Left lobe of liver (tissue), 2 donors: Measurements from ENCODE around the gene TMEM39B. TPM values are rescaled to one million over a fixed set of nuclear protein-coding genes. Genes with fewer than 3 reads are reported as not detected.
"Not testable (repeated sequence)": the region's sequence is repeated elsewhere in the genome, so short reads cannot be mapped to it uniquely, and the experiment has no call there.

Experiments used
- ATAC-seq: fragments of 200-7000 bp; cut with Tn5 transposase; one replicate; pipeline ENCODE4 v1.9.1; 2020; ENCODE audit warnings: mild to moderate bottlenecking, moderate library complexity
- DNase-seq: peaks from one replicate; pipeline ENCODE4 v3.0.0-alpha.2; 2020; ENCODE audit warnings: low spot score
- total RNA-seq: library from RNA; stranded (reverse); gene quantifications from one replicate; pipeline ENCODE4 v1.2.1, GENCODE V29; 2021
- donor health status: DM: no; HTN: no; CAD: no; lungs with moderate emphysema.
- donor health status: DM: no; HTN: yes; CAD: no.

The TMEM39B gene
- total RNA-seq, 1 donor from 2014 or later, result 6.0 TPM

DNA sequence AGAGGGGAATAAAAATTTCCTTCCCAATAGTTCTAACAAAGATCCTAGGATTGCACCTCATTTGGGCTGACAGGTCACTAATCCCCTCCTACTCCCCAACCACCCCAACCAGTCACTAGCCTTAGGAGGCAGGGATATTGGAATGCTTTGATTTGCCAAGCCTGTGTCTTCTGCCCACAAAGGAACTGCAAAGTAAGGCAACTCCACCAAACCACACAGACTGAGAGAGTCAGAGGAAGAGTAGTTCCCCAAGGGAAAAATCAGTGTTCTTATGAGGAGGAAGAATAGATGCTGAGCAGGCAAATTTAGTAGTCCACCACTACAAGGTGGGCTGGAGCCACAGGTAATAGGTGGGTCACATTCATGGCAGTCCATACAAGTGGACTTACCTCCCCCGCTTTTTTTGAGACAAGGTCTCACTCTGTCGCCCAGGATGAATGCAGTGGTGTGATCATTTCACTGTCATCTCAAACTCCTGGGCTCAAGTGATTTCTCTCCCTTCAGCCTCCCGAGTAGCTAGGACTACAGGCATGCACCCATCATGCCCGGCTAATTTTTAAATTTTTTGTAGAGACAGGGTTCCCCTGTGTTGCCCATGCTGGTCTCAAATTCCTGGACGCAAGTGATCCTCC, 3.7 kb upstream of the TMEM39B start:
- ATAC-seq (no peak), DNase-seq (no peak)

DNA sequence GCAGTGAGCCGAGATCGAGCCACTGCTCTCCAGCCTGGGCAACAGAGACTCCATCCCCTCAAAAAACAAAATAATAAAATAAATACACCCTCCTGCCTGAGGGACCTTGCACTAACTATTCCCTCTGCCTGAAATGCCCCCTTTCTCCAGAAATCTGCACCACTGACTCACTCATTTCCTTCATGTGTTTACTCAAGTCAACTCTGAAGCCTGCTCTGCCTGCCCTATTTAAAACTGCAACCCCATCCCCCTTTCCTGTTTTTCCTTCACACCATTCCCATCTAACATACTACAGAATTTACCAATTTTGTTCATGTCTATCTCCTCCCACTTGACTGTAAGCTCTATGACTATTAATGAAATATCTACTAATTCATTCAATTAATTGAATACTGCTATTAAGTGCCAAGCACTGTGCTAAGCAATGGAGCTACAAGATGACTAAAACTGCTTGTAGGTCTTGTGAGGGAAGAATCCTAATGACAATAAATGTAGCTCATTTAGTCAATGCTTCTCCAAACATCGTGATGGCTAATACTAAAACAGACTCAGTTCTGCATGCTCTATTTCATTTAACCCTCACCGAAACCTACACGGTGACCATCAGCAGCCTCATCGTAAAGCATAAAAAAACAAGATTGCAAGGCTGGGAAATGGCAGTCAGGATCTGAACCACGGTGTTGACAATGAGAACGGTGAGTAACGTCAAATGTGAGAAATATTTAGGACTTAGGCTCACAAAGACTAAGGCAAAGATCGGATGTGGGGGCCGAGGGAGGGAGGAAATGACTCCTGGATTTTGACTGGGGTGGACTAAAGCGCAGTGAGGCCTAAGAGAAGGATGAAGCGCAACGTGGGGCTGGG, 749 bp upstream of the TMEM39B start:
- DNase-seq (no peak), ATAC-seq (no peak)

DNA sequence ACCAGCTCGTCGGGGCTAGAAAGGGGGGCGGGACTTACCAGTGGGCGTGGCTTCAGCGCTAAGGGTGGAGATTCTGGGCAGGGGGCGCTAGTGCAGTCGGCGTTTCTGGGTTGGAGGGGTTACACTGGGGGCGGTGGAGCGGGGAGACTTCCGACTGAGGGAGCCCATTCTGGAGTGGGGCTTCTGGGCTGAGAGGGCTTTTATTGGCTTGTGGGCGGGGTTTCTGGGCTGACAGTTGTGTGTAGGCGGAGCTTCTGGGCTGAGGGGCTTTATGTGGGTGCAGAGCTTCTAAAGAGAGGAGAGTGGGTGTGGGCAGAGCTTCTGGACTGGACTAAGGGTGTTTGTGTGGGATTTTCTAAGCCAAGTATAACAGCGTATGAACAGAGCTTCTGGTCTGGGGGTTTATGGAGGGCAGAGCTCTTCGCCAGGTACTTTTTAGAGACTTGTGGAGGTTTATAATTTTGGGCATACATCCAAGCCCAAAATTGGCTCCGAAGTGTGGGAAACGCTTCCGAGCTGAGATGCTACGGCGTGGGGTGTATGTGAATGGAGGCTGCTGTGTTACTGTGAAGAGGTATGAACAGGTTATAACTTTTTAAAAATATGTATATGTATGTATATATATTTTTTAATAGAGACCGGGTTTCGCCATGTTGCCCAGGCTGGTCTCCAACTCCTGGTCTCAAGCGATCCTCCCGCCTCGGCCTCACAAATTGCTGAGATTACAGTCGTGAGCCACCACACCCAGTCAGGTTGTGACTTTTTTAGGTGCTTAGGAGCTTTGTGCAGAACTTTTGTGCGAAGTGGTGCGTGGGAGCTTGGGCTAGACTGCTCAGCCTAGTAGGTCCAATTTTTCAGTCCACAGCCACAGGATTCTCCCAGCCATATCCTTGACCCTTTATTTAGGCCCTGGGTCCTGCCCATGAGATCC, 825 bp downstream of the TMEM39B start:
- no peak for ATAC-seq

DNA sequence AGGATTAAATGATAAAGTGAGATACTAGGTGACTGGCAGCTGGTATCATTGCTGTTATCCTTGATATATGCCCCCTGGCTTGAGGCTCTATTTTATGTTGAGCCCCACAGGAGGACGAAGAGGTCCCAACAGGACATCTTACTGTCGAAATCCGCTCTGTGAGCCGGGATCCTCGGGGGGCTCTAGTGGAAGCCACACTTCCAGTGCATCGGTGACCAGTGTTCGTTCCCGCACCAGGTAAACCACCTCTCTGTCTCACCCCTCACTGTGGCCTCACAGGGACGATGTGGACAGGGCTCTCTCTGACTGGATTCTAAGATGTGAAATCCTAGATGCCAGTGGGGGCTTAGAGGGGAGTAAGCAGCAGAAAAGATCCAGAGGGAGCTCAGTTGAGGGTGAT, 2.1 kb downstream of the TMEM39B start:
- no peak for ATAC-seq
- DNase-seq, result no peak

More for the DNA sequence above, 825 bp downstream of the TMEM39B start:
- DNase-seq, result no peak

DNA sequence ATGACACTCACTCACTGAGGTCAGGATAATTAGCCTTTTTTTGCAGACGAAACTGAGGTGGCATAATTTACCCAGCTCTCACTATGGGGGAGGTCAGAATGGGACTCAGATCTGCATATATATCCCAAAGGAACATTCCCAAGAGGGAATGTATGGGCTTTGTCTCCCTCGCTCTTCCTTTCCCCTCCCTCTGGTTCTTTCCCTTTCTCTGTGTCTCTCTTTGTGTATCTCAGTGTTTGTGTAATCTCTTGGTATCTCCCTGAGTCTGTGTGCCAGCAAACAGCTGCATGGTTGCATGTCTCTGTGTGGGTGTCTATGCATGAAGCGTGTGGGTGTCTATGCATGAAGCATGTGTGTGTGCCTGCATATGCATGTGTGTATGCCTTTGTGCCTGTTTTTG, 4.7 kb downstream of the TMEM39B start:
- ATAC-seq, result no peak
- no peak for DNase-seq

DNA sequence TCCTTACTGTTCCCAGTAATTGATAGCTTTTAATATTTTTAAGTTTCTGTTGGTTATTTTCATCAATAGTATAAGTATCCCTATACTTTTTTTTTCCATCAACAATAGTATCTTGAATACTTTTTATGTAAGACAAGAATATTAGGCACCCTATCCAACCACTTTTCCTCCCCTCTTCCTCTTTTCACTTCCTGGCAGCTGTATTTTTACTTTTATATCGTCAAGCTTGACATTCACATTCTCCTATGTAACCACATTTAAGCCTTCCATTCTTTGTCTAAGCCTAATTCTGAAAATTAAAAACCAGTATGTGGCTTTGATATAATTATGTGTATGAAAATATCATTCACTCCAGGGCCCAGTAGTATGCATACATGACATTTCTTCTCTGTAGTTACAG, 9.3 kb downstream of the TMEM39B start:
- no peak for ATAC-seq
- no peak for DNase-seq

DNA sequence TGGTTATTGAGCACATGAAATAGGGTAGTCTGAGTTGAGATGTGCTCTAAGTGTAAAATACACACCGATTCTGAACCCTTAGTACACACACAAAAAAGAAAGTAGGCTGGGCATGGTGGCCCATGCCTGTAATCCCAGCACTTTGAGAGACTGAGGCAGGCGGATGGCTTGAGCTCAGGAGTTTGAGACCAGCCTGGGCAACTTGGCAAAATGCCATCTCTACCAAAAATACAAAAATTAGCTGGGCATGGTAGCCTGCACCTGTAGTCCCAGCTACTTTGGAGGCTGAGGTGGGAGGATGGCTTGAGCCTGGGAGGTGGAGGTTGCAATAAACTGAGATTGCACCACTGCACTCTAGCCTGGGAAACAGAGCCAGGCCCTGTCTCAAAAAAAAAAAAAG, 13.6 kb downstream of the TMEM39B start:
- DNase-seq, ATAC-seq: not testable (repeated sequence)

DNA sequence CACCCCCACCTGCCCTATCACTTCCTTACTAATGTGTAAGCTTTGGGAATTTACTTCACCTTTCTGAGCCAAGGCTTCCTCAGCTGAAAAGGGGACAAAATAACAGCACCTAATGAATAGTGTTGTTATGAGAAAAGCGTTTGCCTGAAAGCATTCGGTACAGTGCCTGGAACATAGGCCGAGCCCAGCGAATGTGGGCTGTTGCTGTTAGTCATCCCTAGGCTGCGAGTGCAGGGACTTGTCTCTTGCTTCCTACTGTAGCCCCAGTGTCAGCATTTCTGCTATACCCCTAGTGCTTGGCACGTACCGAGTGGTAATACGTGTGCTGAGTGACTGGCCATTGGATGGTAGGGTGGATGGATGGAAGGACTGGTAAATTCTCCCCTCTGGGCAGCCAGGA, 18.4 kb downstream of the TMEM39B start:
- ATAC-seq (no peak), DNase-seq (no peak)

DNA sequence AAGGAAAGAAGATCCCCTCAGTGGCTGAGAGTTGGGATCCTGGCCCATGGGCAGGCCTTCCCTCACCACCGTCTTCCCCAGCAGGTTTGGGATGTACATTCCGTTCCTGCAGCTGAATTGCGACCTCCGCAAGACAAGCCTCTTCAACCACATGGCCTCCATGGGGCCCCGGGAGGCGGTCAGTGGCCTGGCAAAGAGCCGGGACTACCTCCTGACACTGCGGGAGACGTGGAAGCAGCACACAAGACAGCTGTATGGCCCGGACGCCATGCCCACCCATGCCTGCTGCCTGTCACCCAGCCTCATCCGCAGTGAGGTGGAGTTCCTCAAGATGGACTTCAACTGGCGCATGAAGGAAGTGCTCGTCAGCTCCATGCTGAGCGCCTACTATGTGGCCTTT, 18.9 kb downstream of the TMEM39B start:
- ATAC-seq (no peak), DNase-seq (no peak)

DNA sequence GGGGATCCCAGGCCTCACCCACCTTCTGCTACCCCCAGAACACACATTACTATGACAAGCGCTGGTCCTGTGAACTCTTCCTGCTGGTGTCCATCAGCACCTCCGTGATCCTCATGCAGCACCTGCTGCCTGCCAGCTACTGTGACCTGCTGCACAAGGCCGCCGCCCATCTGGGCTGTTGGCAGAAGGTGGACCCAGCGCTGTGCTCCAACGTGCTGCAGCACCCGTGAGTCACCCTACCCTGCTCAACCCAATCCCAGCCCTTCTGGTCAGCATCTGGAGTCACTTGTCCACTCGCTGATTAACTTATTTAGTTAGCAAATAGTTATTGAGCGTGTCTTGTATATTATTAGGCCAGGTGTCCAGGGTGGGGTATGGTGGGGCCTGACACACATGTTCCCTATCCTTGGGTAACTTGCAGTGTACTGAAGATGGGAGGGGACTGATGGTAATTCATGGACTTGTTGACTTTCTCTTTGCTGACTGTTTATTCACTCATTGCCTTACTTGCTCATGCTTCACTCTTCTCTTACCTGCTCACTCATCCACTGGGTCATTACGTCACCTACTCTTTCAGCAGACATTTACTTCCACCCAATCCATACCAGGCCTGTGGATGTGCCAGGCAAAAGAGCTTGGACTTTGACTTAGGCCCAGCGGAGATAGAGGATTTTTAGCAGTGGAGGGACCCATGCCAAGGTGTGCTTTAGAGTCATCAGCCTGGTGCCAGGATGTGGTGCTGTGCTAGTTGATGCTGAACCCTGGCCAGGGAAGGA, 22.2 kb downstream of the TMEM39B start:
- peak; percentile 93 for DNase-seq
- ATAC-seq, result peak; percentile 89

DNA sequence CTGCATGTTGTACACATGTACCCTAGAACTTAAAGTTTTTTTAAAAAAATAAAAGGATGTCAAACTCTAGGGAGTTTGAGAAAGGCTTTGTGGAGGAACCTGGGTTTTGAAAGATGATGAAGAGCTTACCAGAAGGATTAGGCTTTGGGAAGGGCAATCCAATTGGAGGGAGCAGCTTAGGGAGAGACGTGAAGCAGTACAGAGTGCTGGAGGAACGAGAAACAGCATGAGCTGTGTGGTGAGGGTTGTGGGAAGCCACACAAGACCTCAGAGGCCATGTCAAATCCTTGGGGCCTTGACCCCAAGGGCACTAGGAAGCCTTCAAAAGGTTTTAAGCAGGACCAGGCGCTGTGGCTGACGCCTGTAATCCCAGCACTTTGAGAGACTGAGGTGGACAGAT, 26.7 kb downstream of the TMEM39B start:
- ATAC-seq (no peak), DNase-seq (no peak)

DNA sequence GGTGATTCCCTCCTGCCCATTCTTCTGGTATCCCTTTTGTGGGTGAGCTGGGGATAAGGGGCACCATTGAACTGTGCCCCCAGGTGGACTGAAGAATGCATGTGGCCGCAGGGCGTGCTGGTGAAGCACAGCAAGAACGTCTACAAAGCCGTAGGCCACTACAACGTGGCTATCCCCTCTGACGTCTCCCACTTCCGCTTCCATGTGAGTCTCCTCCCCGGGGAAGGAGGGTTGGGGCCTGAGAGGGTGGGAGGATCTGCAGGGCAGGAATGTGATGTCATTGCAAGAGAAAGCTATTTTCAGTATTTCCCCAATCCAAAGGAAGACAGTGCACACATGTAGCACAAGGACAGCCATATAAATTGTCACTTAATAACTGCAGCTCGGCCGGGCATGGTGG, 27.6 kb downstream of the TMEM39B start:
- ATAC-seq (no peak), DNase-seq (no peak)

DNA sequence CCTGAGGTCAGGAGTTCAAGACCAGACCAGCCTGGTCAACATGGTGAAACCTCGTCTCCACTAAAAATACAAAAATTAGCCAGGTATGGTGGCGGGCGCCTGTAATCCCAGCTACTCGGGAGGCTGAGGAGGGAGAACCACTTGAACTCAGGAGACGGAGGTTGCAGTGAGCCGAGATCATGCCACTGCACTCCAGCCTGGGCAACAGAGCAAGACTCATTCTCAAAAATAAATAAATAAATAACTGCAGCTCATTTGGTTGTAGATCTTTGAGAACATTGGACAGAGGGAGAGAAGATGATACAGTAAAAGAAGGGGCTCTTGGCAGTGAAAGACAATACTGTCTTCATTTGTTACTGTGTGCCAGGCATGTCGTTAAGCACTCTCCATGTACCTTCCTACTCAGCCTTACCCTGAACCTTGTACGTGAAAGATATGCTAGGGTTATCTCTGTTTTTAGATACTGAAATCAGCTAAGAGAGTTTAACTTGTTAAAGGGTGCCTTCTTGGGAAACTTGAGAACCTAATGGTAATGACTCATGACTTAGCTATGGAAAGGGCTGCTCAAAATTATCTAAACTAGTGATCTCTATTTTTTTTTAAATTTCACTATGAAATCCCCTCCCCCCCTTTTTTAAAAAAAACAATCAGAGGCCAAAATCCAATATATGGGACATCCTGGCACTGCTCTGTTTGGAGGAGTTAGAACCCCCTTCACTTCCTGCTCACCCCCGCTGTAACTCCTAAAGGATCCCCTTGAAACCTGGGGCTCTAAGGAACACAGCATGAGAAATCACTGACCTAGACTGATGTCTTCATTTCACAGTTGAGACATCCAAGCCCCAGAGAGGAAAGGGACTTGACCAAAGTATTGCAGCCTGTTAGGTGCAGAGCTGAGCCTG, 28.3 kb downstream of the TMEM39B start:
- no peak for ATAC-seq
- no peak for DNase-seq

DNA sequence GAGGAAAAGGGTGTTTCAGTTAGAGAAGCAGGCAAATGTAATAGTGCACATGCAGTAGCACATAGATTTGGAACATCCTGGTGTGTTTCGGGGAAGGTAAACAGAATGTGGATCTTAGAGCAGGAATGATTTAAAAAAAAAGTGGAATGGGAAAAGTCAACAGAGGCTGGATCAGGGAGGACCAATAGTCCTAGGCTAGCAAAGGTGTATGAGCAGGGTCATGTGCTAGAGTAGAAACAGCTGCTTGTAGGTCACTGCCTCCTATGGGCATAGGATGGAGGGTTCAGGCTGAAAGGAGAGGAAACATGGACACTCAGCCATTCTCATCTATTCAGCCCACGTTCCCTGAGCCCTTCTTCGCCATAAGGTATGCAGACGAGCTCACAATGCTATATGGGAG, 31.4 kb downstream of the TMEM39B start:
- DNase-seq, result peak; percentile 55
- peak; percentile 71 for ATAC-seq

DNA sequence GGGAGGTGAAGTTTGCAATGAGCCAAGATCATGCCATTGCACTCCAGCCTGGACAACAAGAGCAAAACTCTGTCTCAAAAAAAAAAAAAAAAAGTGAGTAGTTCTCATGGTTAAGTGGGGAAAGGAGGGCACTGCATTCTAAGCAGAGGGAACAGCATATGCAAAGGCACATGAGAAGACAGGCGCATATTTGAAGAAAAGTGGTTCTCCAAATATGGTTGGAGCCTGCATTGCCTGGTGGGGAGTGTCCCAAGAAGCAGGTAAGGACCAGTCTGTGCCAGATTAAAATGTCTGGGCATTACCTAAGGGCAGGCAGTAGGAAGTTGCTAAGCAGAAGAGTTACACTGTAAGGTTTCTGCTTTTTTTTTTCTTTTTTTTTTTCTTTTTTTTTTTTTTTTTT, 32.6 kb downstream of the TMEM39B start:
- no peak for ATAC-seq
- DNase-seq, result no peak

DNA sequence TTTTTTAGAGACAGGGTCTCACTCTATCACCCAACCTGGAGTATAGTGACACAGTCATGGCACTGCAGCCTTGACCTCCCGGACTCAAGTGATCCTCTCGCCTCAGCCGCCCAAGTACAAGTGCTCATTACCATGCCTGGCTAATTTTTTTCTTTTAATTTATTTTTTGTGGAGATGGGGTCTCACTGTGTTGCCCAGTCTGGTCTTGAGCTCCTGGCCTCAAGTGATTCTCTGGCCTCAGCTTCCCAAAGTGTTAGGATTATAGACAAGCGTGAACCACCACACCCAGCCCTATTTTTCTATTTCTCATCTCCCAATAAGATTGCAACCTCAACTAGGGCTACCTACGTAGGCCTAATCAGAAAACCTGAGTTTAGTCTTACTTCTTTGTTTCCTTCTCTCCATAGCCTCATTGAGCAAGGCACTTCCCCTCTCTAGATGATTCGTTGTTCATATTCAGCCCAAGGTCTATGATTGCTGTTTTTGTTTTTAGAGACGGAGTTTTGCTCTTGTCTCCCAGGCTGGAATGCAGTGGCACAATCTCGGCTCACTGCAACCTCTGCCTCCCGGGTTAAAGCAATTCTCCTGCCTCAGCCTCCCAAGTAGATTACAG, 34.0 kb downstream of the TMEM39B start:
- DNase-seq (no peak), ATAC-seq (no peak)

DNA sequence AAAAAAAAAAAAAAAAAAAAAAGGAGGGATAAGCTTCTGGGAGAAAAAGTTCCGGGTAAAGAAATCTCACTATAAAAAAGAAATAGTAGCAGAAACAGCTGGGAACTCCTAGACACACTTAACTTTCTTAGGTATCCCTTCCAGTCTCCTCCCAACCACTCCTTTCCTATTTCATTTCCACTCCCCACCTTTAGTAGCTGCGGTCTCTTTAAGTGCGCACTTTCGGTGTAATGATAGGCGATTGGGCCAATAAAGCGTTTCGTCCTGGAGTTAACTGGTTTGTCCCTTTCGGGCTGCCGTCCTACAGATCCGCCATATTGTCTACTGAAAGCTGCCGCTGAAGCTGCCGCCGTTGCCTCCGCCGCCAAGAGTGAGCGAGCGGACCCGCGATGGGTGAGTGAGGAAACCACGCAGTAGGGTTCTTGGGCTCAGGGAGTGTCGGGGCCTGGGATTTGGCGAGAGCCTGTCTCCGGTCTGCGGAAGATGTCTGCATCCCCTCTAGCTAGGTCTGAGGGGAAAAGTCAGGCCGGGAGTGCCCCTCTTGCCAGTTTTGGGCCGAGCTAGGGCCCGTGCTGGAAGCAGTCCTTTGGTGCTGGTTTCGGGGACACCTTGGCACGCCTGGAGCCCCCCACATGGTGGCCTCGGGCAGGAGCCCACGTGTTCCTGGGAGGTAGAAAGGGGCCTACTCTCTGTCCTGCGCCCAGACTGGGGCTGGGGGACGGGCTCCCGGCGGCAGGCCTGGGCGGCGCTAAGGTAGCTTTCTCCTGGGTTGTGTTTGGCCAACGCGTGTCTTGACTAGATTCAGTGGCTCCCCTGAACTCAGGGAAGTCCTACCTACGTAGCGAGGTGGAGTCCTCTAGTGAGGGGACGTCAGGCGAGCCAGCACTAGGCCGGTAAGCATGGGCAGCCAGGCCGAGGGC, 35.3 kb downstream of the TMEM39B start, which contains the start of gene KPNA6:
Gene KPNA6, plus strand, starts transcription at position 315 of the 920 bp plus-strand sequence. Its CDS starts 75 bp downstream, at position 390.
- peak; percentile 83 for ATAC-seq
- peak; percentile 93 for DNase-seq
